Activated CD4-positive, CD25-positive, alpha-beta regulatory T cell treated with anti-CD3 and anti-CD28 coated beads, Interleukin-2, amount 50 U/mL, for 72 hours (primary cell): ENCODE measurements around the gene COL1A1.

ENCODE experiments used
- DNase-seq: peaks from one replicate; pipeline ENCODE4 v3.0.0; 2021

COL1A1 gene

GRCh38 chr17:50170662-50171370 is 30.6 kb downstream of the COL1A1 start:
- DNase-seq: no peak

GRCh38 chr17:50169881-50170459 is 31.5 kb downstream of the COL1A1 start:
- no peak for DNase-seq

- DNase-seq: no peak
Measured at GRCh38 chr17:50169121-50169764, 32.2 kb downstream of the COL1A1 start.

GRCh38 chr17:50168319-50168718 is 33.1 kb downstream of the COL1A1 start:
- no peak for DNase-seq

GRCh38 chr17:50167371-50167770 is 34.1 kb downstream of the COL1A1 start:
- DNase-seq: no peak

GRCh38 chr17:50166518-50167181 is 34.8 kb downstream of the COL1A1 start:
- no peak for DNase-seq

GRCh38 chr17:50165867-50166517 is 35.4 kb downstream of the COL1A1 start, which contains the start of gene SGCA:
Gene SGCA, plus strand, starts transcription at chr17:50166005. Its CDS starts 36 bp downstream, at chr17:50166041.
- no peak for DNase-seq

GRCh38 chr17:50165466-50165865 is 36.0 kb downstream of the COL1A1 start:
- DNase-seq: no peak

GRCh38 chr17:50165066-50165465 is 36.4 kb downstream of the COL1A1 start:
- DNase-seq: no peak

GRCh38 chr17:50164697-50164988 is 36.8 kb downstream of the COL1A1 start:
- no peak for DNase-seq

GRCh38 chr17:50163843-50164696 is 37.4 kb downstream of the COL1A1 start:
- no peak for DNase-seq

GRCh38 chr17:50162466-50163254 is 38.8 kb downstream of the COL1A1 start:
- DNase-seq: no peak

- no peak for DNase-seq
Measured at GRCh38 chr17:50161911-50162288, 39.5 kb downstream of the COL1A1 start.

- DNase-seq: peak; percentile 95
Measured at GRCh38 chr17:50161023-50161910, 40.2 kb downstream of the COL1A1 start.

GRCh38 chr17:50157891-50158290 is 43.5 kb downstream of the COL1A1 start:
- no peak for DNase-seq

GRCh38 chr17:50155115-50155819 is 46.2 kb downstream of the COL1A1 start:
- no peak for DNase-seq

- DNase-seq: no peak
Measured at GRCh38 chr17:50154604-50155003, 46.8 kb downstream of the COL1A1 start.

GRCh38 chr17:50153650-50154575 is 47.5 kb downstream of the COL1A1 start:
- no peak for DNase-seq

- DNase-seq: no peak
Measured at GRCh38 chr17:50152736-50153135, 48.7 kb downstream of the COL1A1 start.
